SU-DHL-6 (cell line): ENCODE data around the gene ILF2.

ENCODE experiments used
- CTCF ChIP-seq: fragments of 200-600 bp; sonication (generic); IDR thresholded peaks from one replicate; pipeline ENCODE4 v1.5.1; 2017; ENCODE audit warnings: antibody characterized with exemption, mild to moderate bottlenecking, low read length, moderate library complexity; ENCODE audit not compliant: insufficient read depth, poor library complexity, severe bottlenecking
- EZH2phosphoT487 ChIP-seq: fragments of 200-600 bp; sonication (generic), shearing (Covaris generic); conservative IDR thresholded peaks from 2 replicates; pipeline ENCODE4 v1.6.1; 2018; ENCODE audit warnings: mild to moderate bottlenecking, antibody characterized with exemption, low read length, moderate library complexity, mixed read lengths

GRCh38 chr1:153642161-153642560, 28.6 kb downstream of the ILF2 start:
- TF ChIP-seq EZH2phosphoT487 (no peak), CTCF (no peak)
